Spleen (tissue), 11 donors: ENCODE measurements around the gene RAP1B. TPM values are rescaled to one million over a fixed set of nuclear protein-coding genes. Genes with fewer than 3 reads are reported as not detected.
A peak's percentile ranks its signal among the peaks of the same experiment; 100 is the strongest.
"Not testable (repeated sequence)": the region's sequence is repeated elsewhere in the genome, so short reads cannot be mapped to it uniquely, and the experiment has no call there.

ENCODE experiments used
- DNase-seq: peaks from one replicate; pipeline ENCODE4 v3.0.0-alpha.2; 2020
- H3K27ac ChIP-seq, 8 donors: fragments of 200-600 bp; sonication (generic) in 7 of 8; 1 replicate in 4 of 8; 2 replicates in 4 of 8; pipeline versions ENCODE4 v1.5.0 to v1.8.0; 2016 to 2021; ENCODE audit warnings: inconsistent platforms in 4 of 8, mild to moderate bottlenecking in 4 of 8, moderate library complexity in 1 of 8
- H3K27me3 ChIP-seq, 7 donors: fragments of 200-600 bp; sonication (generic) in 6 of 7; replicated peaks in 1 of 7; 1 replicate in 4 of 7; 2 replicates in 3 of 7; pipeline versions ENCODE4 v1.5.0 to v1.8.0; 2016 to 2021; ENCODE audit warnings: inconsistent platforms in 3 of 7, mild to moderate bottlenecking in 1 of 7
- H3K36me3 ChIP-seq, 6 donors: fragments of 200-600 bp; sonication (generic) in 5 of 6; 1 replicate in 4 of 6; 2 replicates in 2 of 6; pipeline versions ENCODE4 v1.5.0 to v1.8.0; 2016 to 2021; ENCODE audit warnings: inconsistent platforms in 2 of 6
- H3K4me1 ChIP-seq, 6 donors: fragments of 200-600 bp; sonication (generic) in 5 of 6; 1 replicate in 3 of 6; 2 replicates in 3 of 6; pipeline versions ENCODE4 v1.5.0 to v1.8.0; 2016 to 2021; ENCODE audit warnings: inconsistent platforms in 3 of 6
- H3K4me3 ChIP-seq, 8 donors: fragments of 200-600 bp; sonication (generic) in 7 of 8; 1 replicate in 4 of 8; 2 replicates in 4 of 8; pipeline versions ENCODE4 v1.5.0 to v1.8.0; 2016 to 2021; ENCODE audit warnings: inconsistent platforms in 4 of 8, mild to moderate bottlenecking in 4 of 8, moderate library complexity in 2 of 8
- H3K9me3 ChIP-seq, 8 donors: fragments of 200-600 bp; sonication (generic) in 7 of 8; 1 replicate in 4 of 8; 2 replicates in 4 of 8; pipeline versions ENCODE4 v1.5.0 to v1.8.0; 2016 to 2021; ENCODE audit warnings: inconsistent platforms in 4 of 8
- CTCF ChIP-seq, 11 experiments: fragments of 200-600 bp in 7 of 11; fragments of 450-650 bp in 4 of 11; sonication (generic) in 4 of 11; IDR thresholded peaks in 8 of 11; conservative IDR thresholded peaks in 3 of 11; 1 replicate in 7 of 11; 2 replicates in 4 of 11; pipeline versions ENCODE4 v1.4.0 to v1.8.0; 2016 to 2021; ENCODE audit warnings: antibody characterized with exemption in 11 of 11, inconsistent platforms in 4 of 11, mild to moderate bottlenecking in 1 of 11
- POLR2A ChIP-seq, 3 donors: fragments of 450-650 bp; IDR thresholded peaks; one replicate each; pipeline ENCODE4 v1.5.1; 2017; ENCODE audit warnings: antibody characterized with exemption in 3 of 3, mild to moderate bottlenecking in 1 of 3
- POLR2AphosphoS5 ChIP-seq, 3 donors: sonication (generic); formaldehyde crosslinking; IDR thresholded peaks; one replicate each; pipeline ENCODE4 v1.5.1; 2017; ENCODE audit warnings: antibody characterized with exemption in 3 of 3
- WGBS, 5 donors: extraction: QIAGEN DNeasy Blood & Tissue Kit in 3 of 5; methylation state at CpG; one replicate each; pipeline versions ENCODE4 v1.1.5 to v1.1.7; 2013 to 2018; 5-methylcytosine and 5-hydroxymethylcytosine counted together
- intact Hi-C: fragments of 100-400 bp; cut with DNase I; formaldehyde crosslinking; loops from one replicate; pipeline ENCODE4 v1.15.0; 2023; ENCODE audit warnings: low total_unique reads
- polyA plus RNA-seq, 3 donors: library from polyadenylated mRNA; stranded (reverse); fragments of 200-250 nt; gene quantifications; one replicate each; pipeline ENCODE4 v1.2.1, GENCODE V29; 2013
- total RNA-seq, 7 donors: library from RNA; depleted of rRNA in 3 of 7; stranded (reverse); fragments of >200 nt in 3 of 7; fragmentation: NEBNext Ultra II Directional in 4 of 7; extraction: Animal tissue kit (Norgen Biotek cat#: 25700) in 4 of 7; gene quantifications; one replicate each; pipeline versions ENCODE4 v1.1.0 to v1.2.1, GENCODE V29; 2016 to 2021
- donor health status: healthy with polysubstance abuse.
- donor health status: DM: no; HTN: no; CAD: no; lungs with moderate emphysema.
- donor health status: DM: no; HTN: no; CAD: no.
- donor health status: Bipolar disorder and iron deficiency.
- donor health status: healthy.
- donor health status: DM: no; HTN: no; CAD: no.
- donor health status: DM: yes; HTN: yes; CAD: no.

Gene RAP1B
- total and polyA plus RNA-seq, 10 donors = 107 to 321 (median 235) TPM

- Histone ChIP-seq H3K36me3 (no peaks in the 10 kb centered on the region), H3K27ac (peak overlapping the region in 5 of 8 donors; percentile 31 to 78 (median 68)), H3K4me1 (peaks cover 0 to 38% (median 20%) of the 10 kb centered on the region in 6 donors), H3K27me3 (no peaks in the 10 kb centered on the region), H3K9me3 (no peaks in the 10 kb centered on the region), H3K4me3 (no peak overlapping the region)
- TF ChIP-seq CTCF (IDR thresholded peaks at IDR 0.05 in 8 of 11, conservative IDR thresholded peaks at IDR 0.05 in 3 of 11) = no peak
- TF ChIP-seq POLR2AphosphoS5 (IDR thresholded peaks at IDR 0.05) = peak in 1 of 3 donors; percentile 64
- intact Hi-C loops = no loop called here
- 16 to 33% (median 22%) methylated on average over 5 of the region's 5 CpGs for WGBS, 5 donors
- DNase-seq = peak; percentile 88
These were observed 64.6 kb downstream of the RAP1B start for GRCh38 chr12:68675101-68675842.

GRCh38 chr12:68676854-68677253 lies 66.2 kb downstream of the RAP1B start:
- H3K4me3 ChIP-seq, intact Hi-C loops, H3K9me3 ChIP-seq, H3K27me3 ChIP-seq, DNase-seq, H3K36me3 ChIP-seq: not testable (repeated sequence)
- Histone ChIP-seq H3K4me1 (peaks cover 0 to 38% (median 20%) of the 10 kb centered on the region in 6 donors), H3K27ac (peak overlapping the region in 2 of 8 donors; percentile 68 to 69)
- 92 to 96% (median 95%) methylated on average over 5 of the region's 5 CpGs for WGBS, 5 donors

GRCh38 chr12:68686262-68686594 lies 75.5 kb downstream of the RAP1B start:
- peaks cover 0 to 22% (median 15%) of the 10 kb centered on the region in 6 donors for H3K36me3 ChIP-seq
- no peak for DNase-seq
- H3K27ac ChIP-seq = peak overlapping the region; percentile 68 to 90 (median 86)
- WGBS, 5 donors = 34 to 47% (median 37%) methylated on average over 3 of the region's 3 CpGs
- no peak for TF ChIP-seq POLR2AphosphoS5 (IDR thresholded peaks at IDR 0.05)
- peak in 1 of 3 donors; percentile 8 for TF ChIP-seq POLR2A (IDR thresholded peaks at IDR 0.05)
- TF ChIP-seq CTCF (IDR thresholded peaks at IDR 0.05 in 8 of 11, conservative IDR thresholded peaks at IDR 0.05 in 3 of 11) = no peak
- peak overlapping the region; percentile 78 to 100 (median 97) for H3K4me3 ChIP-seq
- no peaks in the 10 kb centered on the region for H3K9me3 ChIP-seq
- no peaks in the 10 kb centered on the region for H3K27me3 ChIP-seq
- H3K4me1 ChIP-seq = peaks cover 18 to 41% (median 27%) of the 10 kb centered on the region in 6 donors
- intact Hi-C loops = loop anchor here (5.0 to 10.0 kb wide), 2 partner anchors 74 to 331 kb away; partner anchors contain the start of gene RAP1B

DNA sequence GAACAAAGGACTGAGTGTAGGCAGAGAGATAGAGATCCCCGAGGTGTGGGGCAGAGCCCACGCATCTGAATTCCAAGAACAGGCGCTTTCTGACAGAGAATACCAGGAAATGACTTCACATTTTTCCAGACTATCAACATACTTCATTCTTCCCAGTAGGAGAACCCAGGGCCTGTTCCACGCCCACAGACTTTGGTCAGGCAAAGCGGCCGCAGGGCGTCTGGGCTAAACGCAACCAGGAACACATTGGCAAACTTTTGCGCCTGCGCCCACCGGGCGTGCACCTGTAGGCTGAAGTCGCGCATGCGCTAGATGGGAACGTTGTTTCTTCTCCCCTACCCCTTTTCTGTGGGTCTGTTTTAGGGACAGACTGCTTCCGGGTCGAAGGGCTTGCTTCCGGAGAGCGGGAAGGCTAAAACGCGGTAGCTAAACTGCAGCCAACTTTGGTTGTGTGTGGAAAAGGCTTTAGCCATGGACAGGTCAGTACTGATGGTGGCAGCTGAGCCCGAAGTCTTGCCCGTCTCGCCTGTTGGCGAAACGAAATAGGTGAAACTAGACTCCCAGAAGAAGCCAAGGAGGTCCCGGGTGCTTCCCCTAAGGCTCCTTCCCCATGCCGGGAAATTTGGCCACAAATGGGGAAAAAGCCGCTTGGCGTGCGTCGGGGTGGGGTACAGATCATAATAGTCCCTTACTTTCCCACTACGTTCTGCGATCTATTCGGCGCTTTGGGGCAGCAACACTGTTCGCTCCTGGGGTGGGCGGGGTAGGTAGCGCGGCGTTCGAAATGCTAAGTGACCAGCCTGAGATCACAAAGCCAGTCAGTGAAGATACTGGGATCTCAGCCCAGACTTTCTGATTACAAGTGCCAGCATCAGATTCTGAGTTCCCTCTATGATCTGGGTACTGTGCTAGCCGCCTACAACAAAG lies 76.2 kb downstream of the RAP1B start, which contains the start of gene NUP107:
Gene NUP107 (plus strand): TSS at position 384 of the 927 bp plus-strand sequence. CDS start 88 bp downstream, at position 472.
- Histone ChIP-seq H3K27me3 (no peaks in the 10 kb centered on the region), H3K36me3 (peaks cover 0 to 28% (median 20%) of the 10 kb centered on the region in 6 donors), H3K27ac (peak within 1 kb of the TSS; percentile 68 to 90 (median 86)), H3K4me1 (peaks cover 18 to 41% (median 27%) of the 10 kb centered on the region in 6 donors), H3K9me3 (no peaks in the 10 kb centered on the region), H3K4me3 (peak within 1 kb of the TSS; percentile 78 to 100 (median 97))
- WGBS, 5 donors = 0 to 1% (median 1%) methylated on average over 38 to 44 of the region's 44 CpGs
- DNase-seq = peak; percentile 99
- intact Hi-C loops = loop anchor here (5.0 to 10.0 kb wide), 2 partner anchors 75 to 332 kb away; partner anchors contain the start of gene RAP1B
- peak in 6 of 11 experiments; percentile 15 to 42 (median 33) for TF ChIP-seq CTCF (IDR thresholded peaks at IDR 0.05 in 8 of 11, conservative IDR thresholded peaks at IDR 0.05 in 3 of 11)
- peak in 1 of 3 donors; percentile 73 for TF ChIP-seq POLR2A (IDR thresholded peaks at IDR 0.05)
- TF ChIP-seq POLR2AphosphoS5 (IDR thresholded peaks at IDR 0.05) = peak; percentile 93 to 96 (median 94)
